A549 treated with GW870086 at 1 μM for 4 hours (cell line): ENCODE measurements around the gene XPO1. TPM values are rescaled to one million over a fixed set of nuclear protein-coding genes. Genes with fewer than 3 reads are reported as not detected.

Source experiments
- total RNA-seq: library from RNA; stranded (reverse); fragments of 200-300 nt; extraction: Qiagen RNA extraction; gene quantifications from 5 replicates; pipeline ENCODE4 v1.2.3, GENCODE V29; 2022; ENCODE audit warnings: low read depth

Gene XPO1, protein sequence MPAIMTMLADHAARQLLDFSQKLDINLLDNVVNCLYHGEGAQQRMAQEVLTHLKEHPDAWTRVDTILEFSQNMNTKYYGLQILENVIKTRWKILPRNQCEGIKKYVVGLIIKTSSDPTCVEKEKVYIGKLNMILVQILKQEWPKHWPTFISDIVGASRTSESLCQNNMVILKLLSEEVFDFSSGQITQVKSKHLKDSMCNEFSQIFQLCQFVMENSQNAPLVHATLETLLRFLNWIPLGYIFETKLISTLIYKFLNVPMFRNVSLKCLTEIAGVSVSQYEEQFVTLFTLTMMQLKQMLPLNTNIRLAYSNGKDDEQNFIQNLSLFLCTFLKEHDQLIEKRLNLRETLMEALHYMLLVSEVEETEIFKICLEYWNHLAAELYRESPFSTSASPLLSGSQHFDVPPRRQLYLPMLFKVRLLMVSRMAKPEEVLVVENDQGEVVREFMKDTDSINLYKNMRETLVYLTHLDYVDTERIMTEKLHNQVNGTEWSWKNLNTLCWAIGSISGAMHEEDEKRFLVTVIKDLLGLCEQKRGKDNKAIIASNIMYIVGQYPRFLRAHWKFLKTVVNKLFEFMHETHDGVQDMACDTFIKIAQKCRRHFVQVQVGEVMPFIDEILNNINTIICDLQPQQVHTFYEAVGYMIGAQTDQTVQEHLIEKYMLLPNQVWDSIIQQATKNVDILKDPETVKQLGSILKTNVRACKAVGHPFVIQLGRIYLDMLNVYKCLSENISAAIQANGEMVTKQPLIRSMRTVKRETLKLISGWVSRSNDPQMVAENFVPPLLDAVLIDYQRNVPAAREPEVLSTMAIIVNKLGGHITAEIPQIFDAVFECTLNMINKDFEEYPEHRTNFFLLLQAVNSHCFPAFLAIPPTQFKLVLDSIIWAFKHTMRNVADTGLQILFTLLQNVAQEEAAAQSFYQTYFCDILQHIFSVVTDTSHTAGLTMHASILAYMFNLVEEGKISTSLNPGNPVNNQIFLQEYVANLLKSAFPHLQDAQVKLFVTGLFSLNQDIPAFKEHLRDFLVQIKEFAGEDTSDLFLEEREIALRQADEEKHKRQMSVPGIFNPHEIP (N-terminal part only)
- total RNA-seq, result 95.8 to 134 TPM (median 119 TPM) in 5 replicates

DNA sequence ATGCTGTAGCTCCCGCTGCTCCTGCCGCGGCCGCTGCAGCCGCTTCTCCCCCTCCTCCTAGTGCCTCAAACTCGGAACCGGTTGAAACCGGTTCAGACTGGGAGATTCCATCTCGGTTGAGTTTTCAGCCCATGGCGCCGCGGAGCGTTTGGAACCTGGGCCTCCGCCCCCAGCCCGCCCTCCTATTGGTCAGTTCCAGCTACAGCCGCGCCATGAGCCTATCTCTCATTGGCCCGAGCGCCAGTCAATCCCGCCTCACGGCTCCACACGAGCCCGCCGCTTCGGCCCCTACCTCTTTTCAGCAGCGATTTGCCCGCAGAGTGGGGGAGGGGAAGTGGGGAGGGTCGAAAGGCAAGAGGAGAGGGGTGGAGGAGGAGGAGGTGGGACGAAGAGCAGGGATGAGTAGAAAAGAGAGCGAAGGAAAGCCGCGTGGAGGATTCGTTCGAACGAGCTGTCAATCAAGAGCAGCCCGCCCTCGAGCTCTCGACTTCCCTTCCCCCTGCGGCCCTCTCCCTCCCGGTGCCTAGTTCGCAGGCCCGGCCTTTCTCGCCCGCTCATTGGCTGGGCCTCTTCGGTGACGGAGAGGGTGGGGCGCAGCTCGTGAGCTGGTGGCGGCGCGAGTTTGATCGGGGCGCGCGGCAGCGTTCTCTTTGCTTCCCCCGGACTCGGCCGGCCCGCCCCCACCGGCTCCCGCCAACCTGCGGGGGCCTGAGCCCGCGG, at the start of gene XPO1:
TSS of gene XPO1 (minus strand) at position 157 of the 720 bp plus-strand sequence. CDS start 4,459 bp downstream, outside the sequence.

DNA sequence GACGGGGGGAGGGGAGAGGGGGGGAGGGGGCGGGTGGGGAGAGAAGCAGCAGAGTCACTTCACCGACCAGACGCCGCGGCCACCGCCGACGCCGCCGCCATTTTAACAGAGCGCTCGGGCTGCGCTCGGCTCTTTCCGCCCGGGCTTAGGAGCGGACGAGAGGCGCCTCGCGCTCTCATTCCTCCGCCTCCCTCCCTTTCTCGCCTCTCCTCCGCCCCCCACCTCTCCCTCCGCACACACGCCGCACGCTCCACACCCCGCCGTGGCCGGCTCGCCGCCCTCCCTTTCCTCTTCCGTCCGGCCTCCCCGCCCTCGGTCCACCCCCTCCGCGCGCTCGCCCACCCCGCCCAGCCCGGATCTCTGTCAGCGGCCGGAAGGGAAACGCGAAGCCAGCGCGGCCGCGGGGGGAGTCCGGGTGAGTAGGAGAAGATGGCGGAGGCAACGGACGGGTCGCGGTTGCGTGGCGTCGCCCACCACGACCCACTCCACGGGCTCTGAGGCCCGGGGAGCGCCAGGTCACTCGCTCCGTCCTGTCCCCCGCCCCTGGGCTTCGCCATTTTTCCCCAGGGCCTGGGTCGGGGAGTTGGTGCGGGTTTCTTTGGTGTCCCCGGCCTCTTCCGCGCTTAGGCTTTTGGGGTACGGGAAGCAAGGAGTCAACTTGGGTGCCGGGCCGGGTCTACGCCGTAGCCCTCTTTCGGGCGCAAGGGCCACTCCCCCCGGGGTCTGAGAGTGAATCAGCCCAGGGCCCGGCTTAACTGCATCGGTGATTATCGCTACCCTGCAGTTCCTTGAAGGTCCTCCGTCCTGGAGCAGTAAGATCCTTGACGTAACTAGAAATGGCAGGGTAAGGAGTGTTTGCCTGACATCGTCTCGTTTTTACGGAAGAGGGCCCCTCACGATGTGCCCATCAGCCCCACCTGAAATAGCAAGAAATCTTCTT, 66.9 kb downstream of the XPO1 start, which contains the start of gene USP34:
TSS of gene USP34 (minus strand) at position 123 of the 940 bp plus-strand sequence. CDS start 395 bp downstream, outside the sequence.

Other genes starting within 250 kb of the XPO1 start
- gene USP34, start 67.3 kb downstream of the XPO1 start, total RNA-seq, result 48.6 to 54.4 TPM (median 51.4 TPM) in 5 replicates